GM21367 (cell line): ENCODE measurements around the gene POLD1.
A peak's percentile ranks its signal among the peaks of the same experiment; 100 is the strongest.
"Not testable (repeated sequence)": the region's sequence is repeated elsewhere in the genome, so short reads cannot be mapped to it uniquely, and the experiment has no call there.

Experiments used
- ATAC-seq: cut with Tn5 transposase; IDR thresholded peaks from one replicate; pipeline ENCODE4 v1.9.1; 2021; ENCODE audit not compliant: unreplicated experiment

Gene POLD1

GRCh38 chr19:50383852-50384684 lies at the start of gene POLD1:
TSS of gene POLD1 (plus strand) at chr19:50384347. CDS start at chr19:50398852, 14,505 bp downstream.
- ATAC-seq: peak; percentile 70

- no peak for ATAC-seq
These were observed 49.3 kb upstream of the POLD1 start for GRCh38 chr19:50334741-50335421.

- ATAC-seq: not testable (repeated sequence)
These were observed 47.1 kb upstream of the POLD1 start for GRCh38 chr19:50337031-50337430.

- ATAC-seq: no peak
These were observed 43.8 kb upstream of the POLD1 start for GRCh38 chr19:50340331-50340730.

GRCh38 chr19:50341091-50341564 lies 43.0 kb upstream of the POLD1 start:
- ATAC-seq: peak; percentile 42

- ATAC-seq: no peak
These were observed 39.4 kb upstream of the POLD1 start for GRCh38 chr19:50344661-50345318.

- not testable (repeated sequence) for ATAC-seq
These were observed 37.0 kb upstream of the POLD1 start for GRCh38 chr19:50347089-50347581.

GRCh38 chr19:50349277-50350057 lies 34.7 kb upstream of the POLD1 start:
- ATAC-seq: no peak

GRCh38 chr19:50352242-50352641 lies 31.9 kb upstream of the POLD1 start:
- no peak for ATAC-seq

- ATAC-seq: not testable (repeated sequence)
These were observed 30.7 kb upstream of the POLD1 start for GRCh38 chr19:50353487-50353880.

- ATAC-seq: no peak
These were observed 27.4 kb upstream of the POLD1 start for GRCh38 chr19:50356691-50357177.

- ATAC-seq: no peak
These were observed 26.7 kb upstream of the POLD1 start for GRCh38 chr19:50357178-50358100.

- ATAC-seq: no peak
These were observed 25.4 kb upstream of the POLD1 start for GRCh38 chr19:50358483-50359327.

GRCh38 chr19:50359328-50359818 lies 24.8 kb upstream of the POLD1 start:
- no peak for ATAC-seq

GRCh38 chr19:50361290-50362029 lies 22.7 kb upstream of the POLD1 start:
- no peak for ATAC-seq

GRCh38 chr19:50362030-50362412 lies 22.1 kb upstream of the POLD1 start:
- no peak for ATAC-seq

- ATAC-seq: no peak
These were observed 21.3 kb upstream of the POLD1 start for GRCh38 chr19:50362656-50363424.
